GM20431 (cell line): Measurements from ENCODE around the gene HELZ.
"Not testable (repeated sequence)": the region's sequence is repeated elsewhere in the genome, so short reads cannot be mapped to it uniquely, and the experiment has no call there.

ENCODE experiments used
- in situ Hi-C: fragments of 300-500 bp; cut with MseI, MboI; formaldehyde crosslinking; loops from one replicate; pipeline ENCODE4 v1.15.0; 2020; ENCODE audit warnings: low sequenced_read_pairs; ENCODE audit not compliant: unreplicated experiment

HELZ gene

GRCh38 chr17:67128700-67129099 is 116.3 kb downstream of the HELZ start:
- in situ Hi-C loops = no loop called here

GRCh38 chr17:67127925-67128324 is 117.1 kb downstream of the HELZ start:
- in situ Hi-C loops = no loop called here

- in situ Hi-C loops = no loop called here
These were observed 118.0 kb downstream of the HELZ start for GRCh38 chr17:67126983-67127382.

DNA sequence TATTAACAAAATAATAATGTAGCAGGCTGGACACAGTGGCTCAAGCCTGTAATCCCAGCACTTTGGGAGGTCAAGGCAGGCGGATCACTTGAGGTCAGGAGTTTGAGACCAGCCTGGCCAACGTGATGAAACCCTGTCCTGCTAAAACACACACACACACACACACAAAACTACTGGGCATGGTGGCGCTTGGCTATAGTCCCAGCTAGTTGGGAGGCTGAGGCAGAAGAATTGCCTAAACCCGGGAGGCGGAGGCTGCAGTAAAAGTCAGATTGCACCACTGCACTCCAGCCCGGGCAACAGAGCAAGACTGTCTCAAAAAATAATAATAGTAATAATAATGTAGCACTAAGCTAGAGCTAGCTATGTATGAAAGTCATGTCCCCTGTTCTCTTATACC is 118.5 kb downstream of the HELZ start:
- in situ Hi-C loops = not testable (repeated sequence)

DNA sequence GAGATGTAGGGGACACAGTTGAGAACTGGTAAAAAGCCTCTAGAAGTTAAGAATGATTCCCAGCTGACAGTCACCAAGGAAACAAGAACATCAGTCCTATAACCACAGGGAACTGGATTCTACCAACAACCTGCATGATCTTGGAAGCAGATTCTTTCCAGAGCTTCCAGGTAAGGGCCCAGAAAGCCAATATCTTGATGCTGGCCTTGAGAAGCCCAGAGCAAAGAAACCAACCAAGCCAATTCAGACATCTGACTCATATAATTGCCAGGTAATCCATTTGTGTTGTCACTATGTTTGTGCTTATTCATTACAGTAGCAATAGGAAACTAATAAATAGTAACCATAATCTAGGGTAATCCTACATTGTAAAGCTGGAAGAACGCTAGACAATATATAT is 119.1 kb downstream of the HELZ start:
- in situ Hi-C loops = no loop called here

- in situ Hi-C loops = no loop called here
These were observed 119.6 kb downstream of the HELZ start for GRCh38 chr17:67125417-67125816.

DNA sequence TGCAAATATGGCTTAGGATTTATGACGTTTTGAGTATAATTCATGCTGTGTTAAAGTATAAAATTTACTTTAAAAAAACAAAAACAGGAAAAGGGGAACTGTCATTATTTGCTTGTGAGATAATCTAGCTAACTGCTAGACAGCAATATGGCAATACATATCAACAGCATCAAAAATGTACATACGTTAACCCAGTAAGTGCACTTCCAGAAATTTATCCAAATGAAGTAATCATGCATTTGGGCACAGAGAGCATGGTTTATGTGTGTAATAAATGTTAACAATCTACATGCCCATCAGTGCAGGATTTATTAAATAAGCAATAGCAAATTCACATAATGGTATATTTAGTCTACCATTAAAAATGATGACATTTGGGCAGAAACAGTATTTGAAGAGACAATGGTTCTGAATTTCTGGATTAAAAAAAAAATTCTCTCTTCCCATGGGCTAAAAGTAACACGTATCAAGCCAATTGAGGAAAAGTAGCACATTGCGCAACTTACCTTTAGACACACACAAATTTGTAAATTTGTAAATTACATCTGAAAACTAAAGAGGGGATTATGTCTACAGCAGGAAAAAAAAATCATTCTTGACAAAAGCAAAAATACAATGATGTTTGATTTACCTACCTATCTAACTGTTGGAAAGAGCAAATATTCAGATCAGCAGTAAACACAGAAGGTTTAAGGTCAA is 120.4 kb downstream of the HELZ start:
- in situ Hi-C loops = no loop called here

DNA sequence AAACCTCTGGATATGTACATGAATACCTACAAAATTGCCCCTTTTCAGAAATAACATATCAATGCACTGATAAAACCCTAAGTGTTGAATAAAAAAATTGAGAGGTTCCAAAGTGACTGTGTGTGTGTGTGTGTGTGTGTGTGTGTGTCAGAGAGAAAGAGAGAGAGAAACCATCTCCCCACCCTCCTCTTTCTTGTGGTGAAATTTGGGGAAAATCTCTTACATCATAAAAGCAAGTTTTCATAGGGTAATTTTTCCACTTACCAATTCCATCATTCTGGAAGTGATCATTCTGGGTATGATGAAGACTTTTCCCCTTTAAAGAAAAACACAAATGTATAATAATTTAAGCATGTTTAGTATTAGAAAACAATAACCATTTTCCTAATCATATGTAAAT is 121.3 kb downstream of the HELZ start:
- in situ Hi-C loops = no loop called here

GRCh38 chr17:67121316-67121891 is 123.6 kb downstream of the HELZ start:
- in situ Hi-C loops = no loop called here

- in situ Hi-C loops = no loop called here
These were observed 125.9 kb downstream of the HELZ start for GRCh38 chr17:67119102-67119501.

DNA sequence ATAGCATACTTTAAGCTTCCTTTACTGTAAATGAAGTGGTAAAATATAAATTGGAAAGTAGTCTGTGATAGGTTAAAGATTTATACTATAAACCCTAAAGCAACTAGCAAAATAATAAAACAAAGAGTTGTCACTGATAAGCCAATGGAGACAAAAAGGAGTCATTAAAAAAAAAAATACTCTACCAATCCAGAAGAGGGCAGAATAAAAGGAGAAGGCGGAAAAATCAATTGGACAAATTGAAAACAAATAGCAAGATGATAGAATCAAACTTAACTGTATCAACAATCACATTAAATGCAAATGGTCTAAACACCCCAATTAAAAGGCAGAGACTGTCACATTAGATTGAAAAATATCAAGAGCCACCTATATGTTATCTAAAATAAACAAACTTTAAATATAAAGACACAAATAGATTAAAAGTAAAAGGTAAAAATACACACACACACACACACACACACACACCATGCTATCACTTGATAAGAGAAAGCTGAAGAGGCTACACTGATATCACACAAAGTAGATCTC is 128.9 kb downstream of the HELZ start:
- in situ Hi-C loops = no loop called here

DNA sequence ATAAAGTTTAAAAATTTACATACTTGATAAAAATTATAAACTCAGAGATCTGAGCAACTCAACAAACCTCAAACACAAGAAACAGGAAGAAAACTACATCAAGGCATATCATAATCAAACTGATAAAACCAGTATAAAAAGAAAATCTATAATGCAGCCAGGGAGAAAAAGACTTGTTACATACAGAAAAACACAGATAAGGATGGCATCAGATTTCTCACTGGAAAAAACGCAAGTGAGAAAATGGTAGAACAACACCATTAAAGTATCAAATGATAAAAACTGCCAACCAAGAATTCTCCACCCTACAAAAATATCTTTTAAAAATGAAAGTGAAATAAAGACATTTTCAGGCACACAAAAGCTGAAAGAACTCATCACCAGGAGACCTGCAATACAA is 129.6 kb downstream of the HELZ start:
- in situ Hi-C loops = no loop called here

DNA sequence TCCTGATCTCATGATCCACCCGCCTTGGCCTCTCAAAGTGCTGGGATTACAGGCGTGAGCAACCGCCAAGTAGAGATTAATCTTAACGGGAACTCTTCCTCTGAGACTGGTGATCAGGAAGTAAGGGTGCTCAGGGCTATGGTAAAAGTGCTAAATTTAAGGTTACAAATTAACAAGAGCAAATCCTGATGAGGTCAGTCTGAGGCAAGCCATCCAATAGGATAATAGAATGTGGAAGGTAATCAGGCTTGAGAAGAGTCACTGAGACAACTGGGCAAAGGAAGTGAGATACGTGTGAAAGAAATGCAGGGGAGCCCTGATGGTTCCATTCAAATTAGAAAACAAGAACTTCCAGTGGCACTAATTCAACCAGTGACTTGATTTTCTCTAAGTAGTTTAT is 131.5 kb downstream of the HELZ start:
- in situ Hi-C loops = no loop called here

DNA sequence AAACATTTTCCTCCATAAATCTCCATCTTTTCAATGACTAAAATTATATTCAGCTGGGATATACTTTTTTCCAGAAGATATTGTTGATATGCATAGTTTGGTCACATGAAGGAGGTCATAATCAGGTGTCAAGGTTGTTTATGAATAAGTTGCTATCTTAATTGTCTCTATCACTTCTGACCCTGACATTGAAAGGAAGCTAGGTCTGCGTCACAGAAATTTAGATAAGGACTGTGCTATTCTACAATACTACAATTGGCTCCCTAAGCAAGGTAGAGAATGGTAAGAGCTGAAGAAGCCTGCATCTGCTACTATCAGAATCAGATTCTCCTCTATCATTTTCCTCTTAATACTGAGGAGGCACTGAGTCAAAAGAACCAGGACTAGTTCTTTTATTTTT is 133.2 kb downstream of the HELZ start:
- in situ Hi-C loops = no loop called here

DNA sequence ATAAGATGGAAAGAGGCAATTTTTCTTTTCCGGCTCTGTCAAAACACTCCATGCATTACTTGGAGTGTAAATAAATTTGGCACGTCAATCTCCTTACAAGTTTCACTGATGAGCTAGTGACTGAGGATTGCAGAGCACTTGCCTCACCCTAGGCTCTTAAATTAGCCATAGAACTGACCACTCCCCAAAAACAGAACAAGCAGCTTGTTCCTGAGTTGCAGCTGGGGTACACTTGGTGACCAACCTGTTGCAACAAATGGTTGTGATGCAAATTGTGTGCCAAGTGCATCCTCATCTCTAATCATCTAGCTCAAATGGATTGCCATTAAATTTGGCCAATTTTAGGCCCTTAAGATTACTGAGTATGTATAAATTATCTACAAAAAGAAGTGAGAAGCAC is 133.7 kb downstream of the HELZ start:
- in situ Hi-C loops = no loop called here

DNA sequence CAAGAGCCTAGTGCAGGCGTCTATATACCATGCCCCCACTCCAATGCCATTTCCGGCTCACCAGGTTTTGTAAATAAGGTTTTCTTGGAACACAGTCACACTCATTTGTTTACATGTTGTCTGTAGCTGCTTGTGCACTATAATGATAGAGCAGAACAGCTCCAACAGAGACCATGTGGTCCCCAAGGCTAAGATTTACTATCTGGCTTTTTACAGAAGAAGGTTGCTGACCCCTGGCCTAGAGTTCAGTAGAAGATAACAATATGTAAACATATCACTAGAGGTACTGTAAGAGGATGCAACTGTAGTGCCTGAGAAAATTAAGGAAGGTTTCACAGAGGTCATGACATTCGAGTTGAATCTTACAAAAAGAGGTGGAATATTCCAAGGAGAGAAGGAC is 134.4 kb downstream of the HELZ start:
- in situ Hi-C loops = no loop called here

DNA sequence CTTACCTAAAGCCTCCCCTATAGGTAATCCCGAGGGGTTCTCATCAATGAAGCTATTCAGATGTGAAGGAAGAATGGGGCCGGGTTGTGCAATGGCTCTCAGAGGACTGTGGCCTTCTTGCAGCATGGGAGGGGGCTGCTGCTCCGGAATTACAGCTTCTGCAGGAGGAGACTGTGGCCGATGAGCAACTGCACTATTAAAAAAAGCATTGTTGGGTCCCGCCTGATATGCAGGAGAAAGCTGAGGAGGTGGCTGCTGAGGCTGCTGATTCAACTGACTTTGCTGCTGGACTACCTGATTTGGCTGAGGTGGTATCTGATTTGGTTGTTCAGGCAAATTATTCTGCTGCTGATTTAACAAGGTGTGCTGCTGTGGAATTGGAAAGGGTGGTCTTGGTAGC is 135.9 kb downstream of the HELZ start:
- in situ Hi-C loops = no loop called here

GRCh38 chr17:67107811-67108775 is 136.9 kb downstream of the HELZ start:
- in situ Hi-C loops = no loop called here

- in situ Hi-C loops = no loop called here
These were observed 137.8 kb downstream of the HELZ start for GRCh38 chr17:67107171-67107570.

GRCh38 chr17:67105213-67105612 is 139.8 kb downstream of the HELZ start:
- in situ Hi-C loops = no loop called here

DNA sequence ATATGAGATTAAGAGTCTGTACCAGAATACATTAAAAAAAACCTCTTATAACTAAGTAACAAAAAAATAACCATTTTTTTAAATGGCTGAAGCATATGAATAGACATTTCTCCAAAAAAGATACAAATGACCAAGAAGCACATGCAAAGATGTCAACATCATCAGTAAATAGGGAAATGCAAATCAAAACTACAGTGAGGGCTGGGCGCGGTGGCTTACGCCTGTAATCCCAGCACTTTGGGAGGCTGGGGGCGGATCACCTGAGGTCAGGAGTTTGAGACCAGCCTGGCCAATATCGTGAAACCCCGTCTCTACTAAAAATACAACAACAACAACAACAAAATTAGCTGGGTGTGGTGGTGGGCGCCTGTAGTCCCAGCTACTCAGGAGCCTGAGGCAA is 140.4 kb downstream of the HELZ start:
- in situ Hi-C loops = not testable (repeated sequence)
